SHP77 (cell line): ENCODE results near the gene VCX2.
"Not testable (repeated sequence)": the region's sequence is repeated elsewhere in the genome, so short reads cannot be mapped to it uniquely, and the experiment has no call there.

Source experiments
- DNase-seq, 2 experiments: peaks; one replicate each; lab custom pipeline; 2025; lab: John Stamatoyannopoulos, UW

VCX2 gene

DNA sequence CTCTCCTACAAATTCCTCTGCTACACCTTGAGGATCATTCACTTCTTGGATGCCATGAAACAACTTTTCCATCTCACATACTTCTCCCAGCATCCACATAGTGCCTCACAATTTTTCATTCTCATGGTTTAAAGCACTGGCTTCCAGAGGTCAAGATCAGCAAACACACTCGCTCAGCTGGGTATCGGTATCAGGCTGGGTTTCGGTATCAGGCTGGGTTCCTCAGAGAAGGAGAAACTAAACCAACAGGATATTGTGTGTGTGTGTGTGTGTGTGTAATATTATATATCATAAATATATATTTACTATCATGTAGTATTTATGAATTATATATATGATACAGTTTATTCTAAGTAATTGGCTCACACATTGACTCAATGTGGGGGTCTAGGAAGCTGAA lies at the start of gene VCX2:
Gene VCX2, minus strand, starts transcription at position 99 of the 400 bp plus-strand sequence. CDS start 624 bp downstream, outside the sequence.
- not testable (repeated sequence) for DNase-seq

DNA sequence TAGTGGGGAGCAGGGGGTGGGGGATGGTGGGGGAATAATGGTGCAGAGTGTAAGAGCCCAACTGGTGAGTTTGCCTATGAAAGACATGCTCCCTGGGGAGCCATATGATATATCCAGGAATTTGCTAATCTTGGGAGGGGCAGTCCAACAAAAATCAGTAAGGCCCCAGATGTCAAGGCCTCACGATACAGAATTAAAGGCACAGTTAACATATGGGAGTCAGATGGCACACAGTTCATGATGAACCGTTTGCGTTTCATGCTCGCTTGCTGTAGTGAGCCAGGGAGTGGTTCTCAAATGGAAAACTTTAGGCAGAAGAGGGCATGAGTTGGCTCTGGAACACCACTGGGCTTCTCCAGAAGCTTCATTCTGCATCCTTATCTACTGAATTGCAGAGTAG lies 33.9 kb upstream of the VCX2 start:
- DNase-seq = no peak

DNA sequence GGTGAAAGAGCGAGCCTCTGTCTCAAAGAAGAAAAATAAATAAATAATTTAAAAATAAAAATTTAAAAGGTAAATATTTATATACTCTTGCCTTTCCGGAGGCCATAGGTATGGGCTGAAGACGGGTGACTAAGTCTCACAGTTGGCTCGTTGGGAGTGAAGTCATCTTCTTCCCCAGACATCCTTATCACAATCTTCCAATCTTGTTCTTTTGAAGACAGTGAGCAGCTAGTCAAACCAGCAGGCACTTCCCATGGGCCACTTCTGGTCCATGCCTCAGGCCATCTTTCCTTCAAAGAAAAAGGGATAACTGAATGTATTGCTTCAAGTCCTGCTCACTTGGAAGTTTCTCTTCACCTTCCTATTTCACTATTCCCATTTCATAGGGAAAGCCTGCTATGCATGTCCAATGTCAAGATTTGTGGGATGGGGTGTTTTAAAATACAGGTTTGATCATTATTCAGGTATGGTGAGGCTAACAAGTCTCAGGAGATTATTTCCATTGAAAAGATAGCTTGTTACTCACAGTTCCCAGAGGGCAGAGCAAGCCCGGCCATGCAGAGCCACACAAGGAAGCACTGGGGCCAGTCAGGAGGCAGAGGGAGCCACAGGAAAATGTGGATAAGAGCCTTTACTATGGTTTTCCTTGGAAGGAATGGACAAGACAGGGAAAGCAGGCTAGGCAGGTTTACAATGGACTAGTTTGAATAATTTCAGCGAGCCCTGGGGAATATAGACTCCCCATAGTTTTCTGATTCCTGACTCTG lies 33.3 kb upstream of the VCX2 start:
- DNase-seq = no peak

DNA sequence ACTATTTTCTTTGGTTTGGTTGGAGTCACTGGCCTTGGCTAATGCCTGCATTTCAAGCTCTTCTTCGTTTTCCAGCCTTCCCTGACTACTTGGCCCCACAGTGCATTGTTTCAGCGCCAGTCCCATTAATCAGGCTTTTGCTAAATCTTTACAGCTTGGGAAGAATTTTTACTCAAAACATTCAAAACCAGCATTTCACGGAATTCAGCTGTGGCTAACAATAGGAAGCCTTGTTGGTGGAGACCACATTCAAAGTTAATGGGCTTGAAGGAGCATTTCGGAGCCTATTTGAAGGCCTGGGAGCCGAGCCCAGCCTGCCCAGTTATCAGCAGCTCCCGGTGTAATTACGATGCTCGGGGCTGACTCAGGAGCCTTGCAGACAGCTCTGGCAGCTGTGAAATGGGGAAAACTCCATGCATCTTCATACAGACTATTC lies 30.8 kb upstream of the VCX2 start:
- DNase-seq = no peak

DNA sequence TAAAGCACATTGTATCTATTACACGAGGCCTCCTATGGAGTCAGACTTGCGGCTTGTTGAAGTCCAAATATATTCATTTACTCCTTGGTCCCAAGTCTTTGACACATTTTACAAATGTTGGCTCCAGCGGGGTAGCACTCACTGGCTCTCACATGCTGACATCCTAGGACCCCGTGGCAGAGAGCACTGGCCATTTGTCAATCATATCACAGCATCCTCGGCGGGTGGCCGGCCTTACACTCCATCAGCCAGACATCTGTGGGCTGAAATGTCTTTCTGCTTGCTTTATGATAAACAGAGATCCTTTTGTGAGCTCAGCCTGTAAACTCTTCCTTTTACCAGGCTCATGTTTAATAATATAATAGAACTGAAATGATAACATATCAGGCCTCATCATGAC lies 25.7 kb upstream of the VCX2 start:
- no peak for DNase-seq

DNA sequence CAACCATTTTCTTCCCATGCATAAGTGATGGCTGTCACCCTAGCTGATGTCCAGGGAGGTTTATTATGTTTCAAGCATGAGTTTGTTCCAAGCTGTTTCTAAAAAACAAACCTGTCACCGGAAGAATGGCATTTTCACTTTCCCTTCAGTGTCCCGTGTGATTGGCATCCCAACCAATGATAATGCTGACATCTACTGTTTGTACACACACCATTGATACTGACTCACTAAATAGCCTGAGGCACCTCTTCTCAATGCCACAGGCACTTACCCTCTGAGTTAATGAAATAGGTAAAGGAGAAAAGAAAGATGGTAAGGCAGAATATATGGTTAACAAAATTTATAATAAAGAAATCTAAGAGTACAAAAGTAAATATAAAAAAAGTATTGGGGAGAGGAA lies 23.1 kb upstream of the VCX2 start:
- DNase-seq = no peak

DNA sequence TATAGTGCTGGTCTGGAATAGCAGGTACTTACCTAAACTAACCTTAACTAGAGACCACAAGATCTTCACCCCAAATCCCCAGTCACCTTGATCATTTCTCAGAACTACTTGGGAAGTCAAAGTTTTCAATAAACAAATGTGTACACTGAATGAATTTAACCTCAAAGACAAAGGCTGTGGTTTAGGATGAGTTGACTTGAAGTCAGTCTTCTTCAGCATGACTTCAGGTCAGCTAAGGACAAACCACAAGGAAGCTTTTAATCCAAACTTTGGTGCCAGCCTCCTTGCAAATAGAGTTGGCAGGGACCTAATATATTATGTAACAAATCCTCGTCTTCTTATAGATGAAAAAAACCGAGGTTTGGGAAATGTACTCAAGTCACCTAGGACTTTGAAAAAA lies 21.2 kb upstream of the VCX2 start:
- DNase-seq = no peak

DNA sequence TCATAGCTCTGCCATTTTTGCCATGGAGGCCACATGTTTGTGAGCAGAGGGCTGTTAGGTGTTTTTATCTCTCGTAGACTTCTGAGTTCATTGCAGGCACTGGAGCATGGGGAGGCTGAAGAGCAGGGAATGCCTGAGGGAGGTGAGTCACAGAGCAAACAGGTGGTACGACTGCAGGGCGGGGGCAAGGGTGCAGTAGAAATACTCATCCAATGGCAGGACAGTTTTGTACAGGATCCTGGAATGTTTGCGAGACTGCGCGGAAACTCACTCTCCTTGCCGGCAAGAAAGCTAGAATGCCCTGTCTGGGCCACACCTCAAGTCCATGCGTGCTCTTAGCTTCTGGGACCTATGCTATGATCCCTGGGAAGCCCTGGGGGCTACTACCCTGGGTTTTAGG lies 20.0 kb upstream of the VCX2 start:
- DNase-seq = no peak

DNA sequence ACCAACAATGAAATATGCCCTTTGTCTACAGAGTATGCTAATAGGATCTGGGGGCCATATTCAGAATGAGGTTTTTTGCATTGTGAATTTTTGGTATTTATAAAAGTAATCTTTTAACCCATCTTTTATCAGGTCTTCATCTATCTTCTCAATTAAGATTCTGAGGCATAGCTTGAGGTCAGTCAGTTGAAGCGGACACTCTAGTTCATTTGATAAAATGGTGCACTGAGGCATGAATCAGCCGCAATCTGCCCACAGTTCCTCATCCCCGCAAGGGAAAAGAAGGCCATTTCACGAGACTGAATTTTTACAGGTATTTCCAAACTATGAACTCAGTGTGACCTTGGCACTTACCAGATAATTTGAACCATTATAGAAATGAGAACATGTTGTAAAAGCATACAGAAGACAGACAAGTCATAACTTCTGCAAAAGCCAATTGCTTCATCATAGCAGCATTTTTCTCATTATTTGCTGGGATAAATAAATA lies 19.3 kb upstream of the VCX2 start:
- no peak for DNase-seq

DNA sequence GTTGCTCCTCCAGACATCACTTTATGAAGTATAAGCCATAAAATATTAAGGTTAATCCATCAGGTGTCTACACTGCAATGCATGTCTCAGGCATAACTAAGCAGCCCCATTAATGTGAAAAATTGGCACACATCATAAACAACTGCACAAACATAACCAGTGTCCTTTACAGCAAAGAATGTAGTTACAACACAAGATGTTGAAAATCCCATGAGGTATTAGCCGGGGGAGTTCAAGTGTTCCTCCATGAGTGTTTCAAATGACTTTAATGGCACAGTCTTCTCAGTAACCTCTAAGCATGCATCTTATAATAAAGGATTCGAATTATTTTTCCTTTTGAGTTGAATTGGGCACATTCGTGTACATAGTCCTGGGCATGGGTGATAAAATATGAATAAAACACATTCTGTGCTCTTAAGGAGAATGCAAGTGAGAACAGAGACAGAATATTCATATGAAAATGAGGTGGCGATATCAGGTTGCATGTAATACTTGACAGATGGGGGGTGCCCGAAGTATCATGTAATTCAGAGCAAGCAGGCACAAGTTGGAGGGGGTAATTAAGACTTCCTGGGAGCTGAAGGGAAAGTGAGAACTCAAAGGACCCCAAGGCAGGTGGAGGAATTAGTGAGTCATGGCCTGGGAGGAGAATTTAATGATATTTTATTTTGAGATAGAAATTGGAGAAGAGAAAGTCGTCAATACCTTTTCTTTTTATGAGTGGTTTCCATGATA lies 18.2 kb upstream of the VCX2 start:
- DNase-seq = no peak

DNA sequence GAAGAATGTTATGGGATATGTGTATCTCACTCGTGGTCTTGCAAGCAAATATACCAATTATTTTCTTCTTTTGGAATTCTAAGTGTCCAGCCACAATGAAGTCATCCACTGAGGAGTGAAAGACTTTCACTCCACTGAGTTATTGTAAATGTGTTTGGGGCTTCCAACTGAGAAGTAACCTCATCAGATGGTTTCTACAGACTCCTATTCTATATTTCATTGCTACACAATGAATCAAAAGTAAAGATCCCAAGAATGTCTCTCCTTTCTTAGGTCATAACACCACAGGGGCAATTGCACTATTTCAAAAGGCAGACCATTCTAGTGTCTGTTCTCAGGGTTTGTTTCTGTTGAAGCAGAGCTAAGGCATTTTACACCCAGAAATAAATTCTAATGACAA lies 12.3 kb upstream of the VCX2 start:
- DNase-seq = no peak

DNA sequence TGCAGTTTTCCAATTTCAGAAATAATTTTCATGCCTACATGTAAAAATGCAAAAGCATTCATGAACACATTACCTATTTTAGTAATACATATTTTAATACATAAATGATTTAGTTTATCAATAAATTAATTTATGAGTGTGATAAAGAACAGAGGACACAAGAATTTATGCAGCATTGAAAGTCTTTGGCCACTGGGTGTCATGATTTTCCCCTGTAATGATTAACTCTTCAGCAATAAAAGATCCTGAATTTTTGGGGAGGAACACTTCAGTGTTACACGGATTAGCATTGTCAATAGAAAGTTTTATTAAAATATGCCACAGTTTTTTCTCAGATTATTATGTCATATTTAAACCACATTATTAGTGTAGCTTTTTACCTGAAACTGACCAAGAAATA lies 8.6 kb upstream of the VCX2 start:
- no peak for DNase-seq

DNA sequence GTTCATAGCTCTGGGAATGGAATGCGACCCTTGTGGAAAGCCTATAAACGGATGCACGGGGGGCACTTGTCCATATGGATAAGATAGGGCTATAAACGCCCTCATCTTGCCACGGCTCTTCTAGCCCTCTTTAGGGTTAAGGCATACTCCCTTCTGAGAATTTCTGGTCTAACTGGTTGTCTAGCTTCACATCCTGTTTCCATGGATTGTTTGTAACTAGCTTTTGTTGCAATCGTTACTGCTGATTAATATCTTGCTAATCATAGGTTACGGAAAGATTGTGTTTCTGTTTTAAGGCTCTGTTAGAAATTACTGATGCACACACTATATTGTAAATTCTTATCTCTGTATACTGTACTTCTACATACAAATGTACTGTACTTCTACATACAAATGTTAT lies 17.1 kb downstream of the VCX2 start:
- not testable (repeated sequence) for DNase-seq

DNA sequence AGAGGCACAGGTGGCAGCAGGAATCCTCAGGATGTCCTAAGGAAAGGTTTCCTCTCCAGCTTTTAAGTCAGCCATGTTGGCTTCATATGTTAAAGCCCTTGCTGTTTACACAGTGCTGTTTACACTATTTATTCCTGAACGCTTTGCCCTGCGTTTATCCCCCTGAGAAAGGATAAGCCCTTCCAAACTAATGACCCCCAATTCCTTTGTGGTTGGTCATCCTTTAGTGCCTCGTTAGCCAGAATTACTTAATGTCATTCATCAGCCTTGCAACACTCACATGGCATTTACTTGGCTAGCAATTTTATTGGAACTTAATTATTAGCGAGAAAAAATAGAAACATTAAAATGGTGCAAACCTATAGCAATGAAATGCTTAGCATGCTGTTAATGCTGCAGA lies 23.8 kb downstream of the VCX2 start:
- no peak for DNase-seq

DNA sequence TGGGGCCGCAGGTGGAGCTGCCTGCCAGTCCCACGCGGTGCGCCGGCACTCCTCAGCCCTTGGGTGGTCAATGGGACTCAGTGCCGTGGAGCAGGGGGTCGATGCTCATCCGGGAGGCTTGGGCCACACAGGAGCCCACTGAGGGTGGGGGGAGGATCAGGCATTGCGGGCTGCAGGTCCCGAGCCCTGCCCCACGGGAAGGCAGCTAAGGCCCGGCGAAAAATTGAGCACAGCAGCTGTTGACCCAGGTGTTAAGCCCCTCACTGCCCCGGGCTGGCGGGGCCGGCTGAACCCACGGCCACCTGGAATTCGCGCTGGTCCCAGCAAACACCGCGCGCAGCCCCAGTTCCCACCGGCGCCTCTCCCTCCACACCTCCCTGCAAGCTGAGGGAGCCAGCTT lies 26.1 kb downstream of the VCX2 start:
- no peak for DNase-seq

DNA sequence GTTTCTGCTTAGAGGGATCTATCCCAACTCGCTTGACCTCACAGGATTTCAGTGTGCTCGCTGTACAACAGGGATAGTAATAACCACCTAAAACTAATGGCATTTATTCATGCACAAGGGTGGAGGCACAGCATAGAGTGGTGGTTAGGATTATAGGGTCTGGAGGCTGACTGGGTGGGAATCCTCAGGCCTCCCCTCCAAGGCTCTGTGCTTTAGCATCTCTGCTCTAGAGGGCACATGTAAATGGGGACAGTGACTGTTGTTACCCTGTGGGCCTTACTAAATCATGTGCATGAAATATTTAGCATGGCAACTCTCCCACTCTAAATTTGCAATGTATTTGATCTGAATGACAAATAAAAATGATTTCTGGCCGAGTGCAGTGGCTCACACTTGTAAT lies 29.2 kb downstream of the VCX2 start:
- no peak for DNase-seq

DNA sequence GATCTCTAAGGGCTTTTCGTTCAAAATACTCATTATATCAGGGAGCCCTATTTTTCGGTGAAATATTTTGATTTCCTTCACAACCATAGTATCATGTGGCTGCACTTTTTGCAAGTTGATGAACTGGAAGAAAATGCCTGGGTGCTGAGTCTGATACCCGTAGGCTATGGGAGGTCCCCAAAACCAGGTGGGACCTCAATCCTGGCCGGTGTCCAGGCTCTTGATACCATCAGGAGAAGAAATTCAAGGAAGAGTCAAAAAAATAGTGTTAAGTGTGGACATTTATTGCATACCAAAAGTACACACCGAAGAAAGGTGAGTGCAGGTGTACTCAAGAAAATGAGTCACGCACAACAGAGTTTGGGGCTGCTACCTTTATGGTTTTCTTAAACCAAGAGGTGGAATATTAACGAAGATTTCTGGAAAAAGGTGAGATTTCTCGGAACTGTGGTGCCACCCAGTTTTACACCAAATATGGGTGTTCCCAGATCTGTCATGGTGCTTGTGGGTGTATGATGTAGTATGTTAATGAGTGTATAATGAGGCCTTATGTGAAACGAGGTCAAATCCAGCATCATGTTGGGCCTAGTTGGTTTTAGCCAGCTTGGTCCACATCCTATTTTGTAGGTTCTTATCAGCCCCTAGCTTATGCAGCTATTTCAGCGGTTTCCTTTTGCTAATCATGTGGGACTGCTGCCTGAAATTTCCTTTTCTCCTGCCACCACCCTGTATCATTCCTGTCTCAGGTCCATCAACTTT lies 29.9 kb downstream of the VCX2 start:
- no peak for DNase-seq

DNA sequence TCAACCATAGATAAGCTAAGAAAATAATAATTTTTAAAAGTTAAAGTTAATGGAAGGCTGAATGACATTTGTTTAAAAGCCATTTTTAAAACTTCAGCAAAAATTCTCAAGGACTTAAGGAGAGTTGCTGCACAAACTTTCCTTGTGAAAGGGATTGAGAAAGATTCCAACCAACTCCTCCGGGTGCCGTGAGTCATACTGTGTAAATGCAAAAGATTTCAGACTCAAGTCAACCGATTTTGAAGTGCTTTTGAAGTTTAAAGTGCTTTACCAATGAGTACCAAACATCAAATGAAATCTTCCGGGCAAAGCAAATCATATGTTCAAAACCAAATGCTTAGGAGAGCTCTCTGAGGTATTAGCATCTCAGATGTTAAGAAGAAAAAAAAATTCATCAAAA lies 31.4 kb downstream of the VCX2 start:
- no peak for DNase-seq

DNA sequence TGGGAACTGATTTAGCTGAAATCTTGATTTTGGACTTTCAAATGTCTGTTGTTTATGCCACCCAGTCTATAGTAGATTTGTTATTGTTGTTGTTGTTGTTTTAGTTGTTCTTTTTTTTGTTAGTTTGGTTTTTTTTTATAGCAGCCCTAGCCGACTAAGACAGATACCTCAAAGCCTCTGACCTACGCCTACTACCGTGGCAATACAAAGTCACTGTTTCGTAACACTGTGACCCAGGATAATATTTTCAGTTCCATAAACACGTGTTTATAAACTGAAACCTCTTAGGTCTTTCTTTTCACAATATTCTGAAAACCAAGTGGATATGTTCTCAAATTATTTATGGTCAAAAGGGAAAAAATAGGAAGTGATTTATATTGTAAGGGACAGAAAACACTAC lies 32.8 kb downstream of the VCX2 start:
- no peak for DNase-seq

DNA sequence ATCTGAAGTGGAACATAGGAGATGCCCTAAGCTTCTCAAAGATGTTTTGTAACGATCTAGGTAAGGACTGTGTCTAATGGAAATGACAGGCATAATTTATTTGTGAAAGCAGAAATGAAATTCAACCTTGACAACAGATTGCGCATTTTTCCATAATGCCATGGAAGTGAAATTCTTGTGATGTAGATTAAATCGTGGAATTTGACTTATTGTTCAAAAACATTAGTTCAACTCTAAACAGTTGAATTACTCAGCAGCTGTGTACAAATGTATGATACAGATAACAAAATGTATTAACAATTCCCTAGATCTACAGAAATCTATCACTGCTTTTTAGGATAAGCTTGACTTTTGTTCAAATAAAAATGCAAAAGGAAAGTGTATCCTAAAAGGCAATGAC lies 44.4 kb downstream of the VCX2 start:
- DNase-seq = no peak

DNA sequence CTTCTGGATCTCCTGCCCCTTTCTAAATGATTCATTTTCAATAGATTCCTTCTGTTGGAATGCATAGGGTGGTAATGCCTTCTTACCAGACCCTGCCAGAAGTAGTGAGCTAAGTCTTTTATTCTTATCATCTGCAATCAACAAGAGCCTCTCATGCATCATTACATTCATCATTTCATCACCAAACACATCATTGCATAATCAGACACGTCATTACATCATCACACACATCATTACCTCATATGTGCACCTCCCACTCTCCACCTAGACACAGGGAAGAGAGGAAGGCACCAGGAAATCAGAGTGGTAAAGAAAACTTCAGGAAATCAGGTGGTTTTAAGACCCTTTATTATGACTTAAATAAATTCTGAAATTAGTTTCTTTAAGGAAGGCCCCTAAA lies 45.0 kb downstream of the VCX2 start:
- DNase-seq = no peak

DNA sequence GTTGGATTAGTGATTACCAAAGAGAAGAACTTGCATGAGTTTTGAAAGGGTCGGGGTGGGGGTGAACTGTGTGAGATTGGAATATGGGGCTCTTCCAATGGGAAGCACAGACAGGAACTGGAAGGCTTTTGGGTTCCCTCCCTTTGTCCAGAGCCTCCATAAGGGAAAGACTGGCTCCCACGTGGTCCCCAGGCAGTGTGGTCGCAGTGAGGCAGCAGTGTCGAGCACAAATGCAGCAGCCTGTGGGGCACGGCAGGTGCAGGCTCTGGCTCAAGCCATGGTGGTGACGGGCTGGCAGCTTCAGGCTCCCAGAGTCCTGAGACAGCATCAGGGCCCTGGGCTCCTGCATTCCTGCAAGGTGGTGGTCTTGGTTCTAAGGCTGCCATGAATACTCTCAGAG lies 45.5 kb downstream of the VCX2 start:
- no peak for DNase-seq

DNA sequence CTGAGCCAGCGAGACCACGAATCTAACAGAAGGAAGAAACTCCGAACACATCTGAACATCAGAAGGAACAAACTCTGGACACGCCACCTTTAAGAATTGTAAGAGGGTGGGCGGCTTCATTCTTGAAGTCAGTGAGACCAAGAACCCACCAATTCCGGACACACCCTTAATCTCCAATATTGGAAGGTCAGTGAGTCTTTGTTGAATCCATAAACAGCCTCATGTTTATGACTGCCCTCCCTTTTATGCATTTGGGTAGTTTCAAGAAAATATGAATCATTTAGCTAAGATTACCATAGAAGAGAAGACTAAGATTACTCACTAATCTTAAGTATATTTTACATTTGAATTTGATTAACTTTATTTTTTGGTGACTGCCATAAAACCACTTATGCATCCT lies 48.5 kb downstream of the VCX2 start:
- DNase-seq = no peak
